HG02970 (cell line): ENCODE data around the gene KLK15.
"Not testable (repeated sequence)": the region's sequence is repeated elsewhere in the genome, so short reads cannot be mapped to it uniquely, and the experiment has no call there.

Source experiments
- ATAC-seq: cut with Tn5 transposase; IDR thresholded peaks from one replicate; pipeline ENCODE4 v1.9.1; 2021; ENCODE audit warnings: mild to moderate bottlenecking, moderate library complexity, moderate number of reproducible peaks; ENCODE audit not compliant: unreplicated experiment, low FRiP score

The KLK15 gene

GRCh38 chr19:50822661-50823208 is 10.6 kb downstream of the KLK15 start:
- no peak for ATAC-seq

GRCh38 chr19:50821622-50822021 is 11.8 kb downstream of the KLK15 start:
- no peak for ATAC-seq

- ATAC-seq = no peak
These were observed 12.1 kb downstream of the KLK15 start for GRCh38 chr19:50821248-50821612.

GRCh38 chr19:50820549-50821247 is 12.7 kb downstream of the KLK15 start:
- ATAC-seq = no peak

GRCh38 chr19:50820086-50820485 is 13.3 kb downstream of the KLK15 start:
- ATAC-seq = no peak

- no peak for ATAC-seq
These were observed 13.7 kb downstream of the KLK15 start for GRCh38 chr19:50819636-50820035.

GRCh38 chr19:50818859-50819472 is 14.4 kb downstream of the KLK15 start:
- ATAC-seq = no peak

- ATAC-seq = peak; percentile 46
These were observed 15.2 kb downstream of the KLK15 start for GRCh38 chr19:50817941-50818858.

- no peak for ATAC-seq
These were observed 17.9 kb downstream of the KLK15 start for GRCh38 chr19:50815439-50815838.

- ATAC-seq = no peak
These were observed 18.5 kb downstream of the KLK15 start for GRCh38 chr19:50814883-50815282.

GRCh38 chr19:50812474-50812873 is 20.9 kb downstream of the KLK15 start:
- no peak for ATAC-seq

GRCh38 chr19:50811622-50812238 is 21.6 kb downstream of the KLK15 start:
- not testable (repeated sequence) for ATAC-seq

GRCh38 chr19:50808856-50809255 is 24.5 kb downstream of the KLK15 start:
- ATAC-seq = no peak

GRCh38 chr19:50804420-50805272 is 28.7 kb downstream of the KLK15 start:
- ATAC-seq = peak; percentile 94

- peak; percentile 3 for ATAC-seq
These were observed 29.5 kb downstream of the KLK15 start for GRCh38 chr19:50803633-50804419.

- no peak for ATAC-seq
These were observed 32.3 kb downstream of the KLK15 start for GRCh38 chr19:50801107-50801506.

- no peak for ATAC-seq
These were observed 33.9 kb downstream of the KLK15 start for GRCh38 chr19:50799547-50799851.

GRCh38 chr19:50798659-50799546 is 34.5 kb downstream of the KLK15 start:
- ATAC-seq = no peak
